PC-3 (cell line): Measurements from ENCODE around the gene C16orf78. TPM values are rescaled to one million over a fixed set of nuclear protein-coding genes. Genes with fewer than 3 reads are reported as not detected.

Source experiments
- ATAC-seq: fragments of 200-7000 bp; cut with Tn5 transposase; 2 replicates; pipeline ENCODE4 v1.9.1; 2020; ENCODE audit warnings: mild to moderate bottlenecking, moderate library complexity
- BruUV-seq: library from RNA; stranded (reverse); fragments of 400-500 nt; replicated peaks from 2 replicates; lab custom pipeline; 2021; lab: Mats Ljungman, UMichigan
- CTCF ChIA-PET: fragments of 300-600 bp; sonication (Branson Sonifier 250); formaldehyde crosslinking; loops from one replicate; lab custom pipeline; 2022; ENCODE audit warnings: antibody characterized with exemption; lab: Charles Lee
- POLR2A ChIA-PET: fragments of 300-600 bp; sonication (Branson Sonifier 250); formaldehyde crosslinking; loops from one replicate; lab custom pipeline; 2022; ENCODE audit warnings: antibody characterized with exemption; ENCODE audit not compliant: unreplicated experiment; lab: Charles Lee
- DNase-seq: peaks from one replicate; pipeline ENCODE4 v3.0.0-alpha.2; 2015
- H2AFZ ChIP-seq: fragments of 300-600 bp; sonication (generic); 2 replicates; pipeline ENCODE4 v1.6.0; 2016; ENCODE audit warnings: antibody characterized with exemption, low read length
- H3F3A ChIP-seq: fragments of 300-600 bp; sonication (generic); one replicate; pipeline ENCODE4 v1.6.0; 2017; ENCODE audit warnings: antibody characterized with exemption, low read length, control low read depth, mild to moderate bottlenecking; ENCODE audit not compliant: unreplicated experiment
- H3K27ac ChIP-seq: fragments of 300-600 bp; sonication (generic); 2 replicates; pipeline ENCODE4 v1.5.1; 2016; ENCODE audit warnings: mild to moderate bottlenecking, low read length
- H3K27me3 ChIP-seq: fragments of 300-600 bp; sonication (generic); 2 replicates; pipeline ENCODE4 v1.6.1; 2016; ENCODE audit warnings: low read length, mixed read lengths
- H3K36me3 ChIP-seq: fragments of 300-600 bp; sonication (generic); 2 replicates; pipeline ENCODE4 v1.6.1; 2016; ENCODE audit warnings: low read depth, mixed run types, low read length, mixed read lengths
- H3K4me1 ChIP-seq: fragments of 300-600 bp; sonication (generic); 2 replicates; pipeline ENCODE4 v1.5.1; 2016; ENCODE audit warnings: low read length; ENCODE audit not compliant: insufficient read depth
- H3K4me2 ChIP-seq: fragments of 300-600 bp; sonication (generic); 2 replicates; pipeline ENCODE4 v1.6.0; 2016; ENCODE audit warnings: low read length
- H3K4me3 ChIP-seq: fragments of 300-600 bp; sonication (generic); 2 replicates; pipeline ENCODE4 v1.5.1; 2016; ENCODE audit warnings: mild to moderate bottlenecking, low read length, mixed read lengths
- H3K79me2 ChIP-seq: fragments of 300-600 bp; sonication (generic); 2 replicates; pipeline ENCODE4 v1.6.1; 2017; ENCODE audit warnings: low read length, mixed read lengths
- H3K9ac ChIP-seq: fragments of 300-600 bp; sonication (generic); 2 replicates; pipeline ENCODE4 v1.6.0; 2016; ENCODE audit warnings: mild to moderate bottlenecking, low read length
- H3K9me2 ChIP-seq: fragments of 300-600 bp; sonication (generic); replicated peaks from 2 replicates; pipeline ENCODE4 v1.6.1; 2016; ENCODE audit warnings: mixed run types, low read length, mixed read lengths
- H3K9me3 ChIP-seq: fragments of 300-600 bp; sonication (generic); 2 replicates; pipeline ENCODE4 v1.6.1; 2016; ENCODE audit warnings: low read length, mixed read lengths
- H4K20me1 ChIP-seq: fragments of 300-600 bp; sonication (generic); 2 replicates; pipeline ENCODE4 v1.6.1; 2016; ENCODE audit warnings: low read length, mixed read lengths
- EZH2 ChIP-seq: fragments of 300-600 bp; sonication (generic); IDR thresholded peaks from one replicate; pipeline ENCODE4 v1.6.1; 2017; ENCODE audit warnings: antibody characterized with exemption, mild to moderate bottlenecking, low read length; ENCODE audit not compliant: unreplicated experiment
- EZH2phosphoT487 ChIP-seq: fragments of 300-600 bp; sonication (generic); IDR thresholded peaks from 2 replicates; pipeline ENCODE4 v1.6.1; 2018; ENCODE audit warnings: mild to moderate bottlenecking, antibody characterized with exemption, low read length, borderline replicate concordance
- intact Hi-C: fragments of 100-400 bp; cut with micrococcal nuclease; formaldehyde crosslinking; loops from 2 replicates; pipeline ENCODE4 v1.9.0; 2023
- total RNA-seq: library from RNA; depleted of rRNA; stranded (reverse); fragments of >200 nt; gene quantifications from 2 replicates; pipeline ENCODE4 v1.2.3, GENCODE V29; 2014
- TF ChIP-seq, protein P1 (sequence below): fragments of 300-600 bp; sonication (generic); conservative IDR thresholded peaks from 2 replicates; pipeline ENCODE4 v1.5.1; 2017; ENCODE audit warnings: antibody characterized with exemption, low read depth, mild to moderate bottlenecking, low read length

Gene C16orf78
- total RNA-seq, 1 experiment from 2014 or later: not detected

DNA sequence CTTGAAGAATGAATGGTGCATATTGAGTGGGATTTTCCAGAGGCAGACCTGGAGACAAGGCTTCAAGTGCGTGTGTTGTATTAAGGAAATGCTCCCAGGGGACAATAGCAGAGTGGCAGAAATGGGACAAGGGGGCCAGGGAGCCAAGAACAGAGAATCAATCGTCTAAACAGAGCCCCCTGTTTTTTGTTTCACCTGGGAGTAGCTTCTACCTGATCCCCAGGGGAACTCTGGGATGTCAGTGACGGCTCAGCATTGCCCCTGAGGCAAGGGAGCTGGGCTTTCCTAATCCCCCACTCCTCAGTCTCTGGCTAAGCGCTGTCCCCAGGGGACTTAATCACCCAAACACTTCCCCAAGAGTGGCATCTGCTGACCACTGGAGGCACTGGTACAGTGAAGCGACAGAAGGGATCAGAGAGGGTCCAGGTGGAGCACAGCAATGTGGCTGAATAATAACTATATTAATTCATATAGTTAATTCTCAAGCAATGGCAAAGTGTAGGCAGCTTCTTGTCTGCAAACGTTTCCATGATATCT is 35.7 kb upstream of the C16orf78 start:
- Histone ChIP-seq H3K4me3 (no peak overlapping the region), H3F3A (no peaks in the 10 kb centered on the region), H3K9ac (no peak overlapping the region), H3K9me2 (no peaks in the 10 kb centered on the region), H2AFZ (no peak overlapping the region), H3K4me1 (no peaks in the 10 kb centered on the region), H3K9me3 (no peaks in the 10 kb centered on the region), H3K27me3 (0 out of 2 replicates have a peak, but pooled peaks cover 12% of the 10 kb centered on the region), H3K4me2 (no peak overlapping the region), H3K79me2 (no peaks in the 10 kb centered on the region), H3K36me3 (no peaks in the 10 kb centered on the region), H4K20me1 (no peaks in the 10 kb centered on the region), H3K27ac (no peak overlapping the region)
- POLR2A ChIA-PET: no interaction called here
- intact Hi-C loops: no loop called here
- ATAC-seq (no peak), DNase-seq (no peak)
- CTCF ChIA-PET: no interaction called here
- no TSS peak for BruUV-seq
- TF ChIP-seq, protein P1, sequence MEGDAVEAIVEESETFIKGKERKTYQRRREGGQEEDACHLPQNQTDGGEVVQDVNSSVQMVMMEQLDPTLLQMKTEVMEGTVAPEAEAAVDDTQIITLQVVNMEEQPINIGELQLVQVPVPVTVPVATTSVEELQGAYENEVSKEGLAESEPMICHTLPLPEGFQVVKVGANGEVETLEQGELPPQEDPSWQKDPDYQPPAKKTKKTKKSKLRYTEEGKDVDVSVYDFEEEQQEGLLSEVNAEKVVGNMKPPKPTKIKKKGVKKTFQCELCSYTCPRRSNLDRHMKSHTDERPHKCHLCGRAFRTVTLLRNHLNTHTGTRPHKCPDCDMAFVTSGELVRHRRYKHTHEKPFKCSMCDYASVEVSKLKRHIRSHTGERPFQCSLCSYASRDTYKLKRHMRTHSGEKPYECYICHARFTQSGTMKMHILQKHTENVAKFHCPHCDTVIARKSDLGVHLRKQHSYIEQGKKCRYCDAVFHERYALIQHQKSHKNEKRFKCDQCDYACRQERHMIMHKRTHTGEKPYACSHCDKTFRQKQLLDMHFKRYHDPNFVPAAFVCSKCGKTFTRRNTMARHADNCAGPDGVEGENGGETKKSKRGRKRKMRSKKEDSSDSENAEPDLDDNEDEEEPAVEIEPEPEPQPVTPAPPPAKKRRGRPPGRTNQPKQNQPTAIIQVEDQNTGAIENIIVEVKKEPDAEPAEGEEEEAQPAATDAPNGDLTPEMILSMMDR: no peak
- no peak for TF ChIP-seq EZH2

DNA sequence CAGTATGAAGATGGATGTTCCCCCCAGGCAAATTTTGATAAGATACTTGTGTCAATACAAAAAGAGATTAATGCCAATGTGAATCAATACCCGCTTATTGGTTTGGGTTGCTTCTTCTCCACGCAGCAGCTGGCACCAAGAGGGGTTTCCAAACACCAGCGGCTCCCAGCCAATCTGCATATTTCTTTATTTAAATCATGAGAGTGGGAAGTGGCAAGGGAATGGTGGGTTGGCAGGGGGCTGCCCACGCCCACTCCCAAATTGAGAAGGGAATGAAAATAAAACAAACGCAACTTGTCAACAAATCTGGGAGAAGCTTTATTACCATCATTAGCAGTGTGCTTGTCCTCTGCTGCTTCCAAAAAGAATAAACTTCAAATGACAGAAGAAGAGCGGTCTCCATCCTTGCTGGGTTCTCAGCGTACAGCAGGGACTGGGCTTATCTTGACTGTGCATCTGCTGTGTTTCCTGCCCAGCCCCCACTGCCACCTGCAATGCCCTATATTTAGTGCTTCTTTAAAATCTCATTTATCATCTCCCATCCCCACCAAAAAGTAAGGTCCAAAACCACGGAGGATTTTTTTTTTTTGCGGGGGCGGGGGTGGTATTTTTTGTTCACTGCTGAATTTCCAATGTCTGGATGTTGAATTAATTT is 34.9 kb upstream of the C16orf78 start:
- ChIA-PET CTCF (no interaction called here), POLR2A (no interaction called here)
- TF ChIP-seq, protein P1: no peak
- no peak for TF ChIP-seq EZH2phosphoT487
- no peak for TF ChIP-seq EZH2
- no peak overlapping the region for H3K4me3 ChIP-seq
- no peak for DNase-seq
- no peaks in the 10 kb centered on the region for H3F3A ChIP-seq
- intact Hi-C loops: no loop called here
- no peak for ATAC-seq
- no peaks in the 10 kb centered on the region for H3K9me3 ChIP-seq
- no peak overlapping the region for H3K27ac ChIP-seq
- H3K9ac ChIP-seq: no peak overlapping the region
- no peaks in the 10 kb centered on the region for H3K9me2 ChIP-seq
- H3K4me1 ChIP-seq: no peaks in the 10 kb centered on the region
- no peaks in the 10 kb centered on the region for H3K36me3 ChIP-seq
- H3K27me3 ChIP-seq: 0 out of 2 replicates have a peak, but pooled peaks cover 12% of the 10 kb centered on the region
- H2AFZ ChIP-seq: no peak overlapping the region
- no peaks in the 10 kb centered on the region for H3K79me2 ChIP-seq
- no peaks in the 10 kb centered on the region for H4K20me1 ChIP-seq
- BruUV-seq: no TSS peak
- no peak overlapping the region for H3K4me2 ChIP-seq

DNA sequence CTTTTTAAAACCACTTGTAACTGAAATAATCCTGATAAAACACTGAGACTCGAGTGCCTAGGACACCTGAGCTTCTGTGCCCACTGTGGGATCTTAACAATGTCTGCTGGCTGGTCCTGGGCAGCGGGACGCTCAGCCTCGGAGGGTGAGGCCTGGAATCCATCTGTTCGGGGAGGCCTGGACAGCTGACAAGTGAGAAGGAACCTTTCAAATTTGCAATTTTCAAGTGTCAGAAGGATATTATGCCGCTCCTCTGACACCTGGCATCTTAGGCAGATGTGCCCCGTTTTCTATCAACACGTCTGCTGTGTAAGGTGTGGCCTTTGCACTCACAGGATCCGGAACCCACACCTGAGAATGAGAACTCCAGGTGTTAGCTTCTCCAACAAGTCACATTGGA is 33.1 kb upstream of the C16orf78 start:
- Histone ChIP-seq H3K9me2 (no peaks in the 10 kb centered on the region), H3F3A (no peaks in the 10 kb centered on the region), H3K4me2 (no peak overlapping the region), H3K27ac (no peak overlapping the region), H3K79me2 (no peaks in the 10 kb centered on the region), H2AFZ (no peak overlapping the region), H3K9ac (no peak overlapping the region), H3K36me3 (no peaks in the 10 kb centered on the region), H3K4me3 (no peak overlapping the region), H3K4me1 (no peaks in the 10 kb centered on the region), H4K20me1 (no peaks in the 10 kb centered on the region), H3K9me3 (no peaks in the 10 kb centered on the region), H3K27me3 (0 out of 2 replicates have a peak, but pooled peaks cover 12% of the 10 kb centered on the region)
- POLR2A ChIA-PET: no interaction called here
- CTCF ChIA-PET: no interaction called here
- ATAC-seq: no peak
- intact Hi-C loops: no loop called here
- no TSS peak for BruUV-seq
- DNase-seq: no peak
- TF ChIP-seq, protein P1: no peak
- TF ChIP-seq EZH2phosphoT487: no peak
- no peak for TF ChIP-seq EZH2
